ENCODE measurements around the gene QTRT2. TPM values are rescaled to one million over a fixed set of nuclear protein-coding genes. Genes with fewer than 3 reads are reported as not detected.
A peak's percentile ranks its signal among the peaks of the same experiment; 100 is the strongest.

Gene QTRT2
- total RNA-seq, 4 donors from 2014 or later: 3.3 to 7.1 (median 6.9) TPM

DNA sequence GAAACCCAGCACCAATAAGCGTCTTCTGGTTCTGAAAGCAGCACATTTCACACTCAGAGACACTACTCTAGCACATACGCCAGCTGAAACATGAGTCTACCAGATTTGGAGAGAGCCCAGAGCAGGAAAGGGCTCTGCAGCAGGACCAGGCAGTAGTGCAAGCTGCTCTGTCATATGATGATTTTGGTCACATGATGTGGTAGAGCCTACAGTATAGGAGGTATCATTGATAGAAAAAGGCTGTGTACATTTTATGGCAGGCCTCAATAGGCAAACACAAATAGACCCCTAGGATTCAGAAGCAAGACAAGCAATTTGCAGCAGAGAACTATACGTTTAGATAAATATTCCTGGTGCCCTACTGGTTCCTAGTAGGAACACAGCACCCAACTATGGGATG is 58.2 kb downstream of the QTRT2 start:
- Histone ChIP-seq H3K36me3 (no peaks in the 10 kb centered on the region), H3K27me3 (no peaks in the 10 kb centered on the region), H3K9me3 (no peaks in the 10 kb centered on the region), H3K4me3 (no peak overlapping the region), H3K27ac (no peak overlapping the region), H3K4me1 (no peaks in the 10 kb centered on the region)
- DNase-seq (no peak), ATAC-seq (no peak)
- TF ChIP-seq, protein P1, sequence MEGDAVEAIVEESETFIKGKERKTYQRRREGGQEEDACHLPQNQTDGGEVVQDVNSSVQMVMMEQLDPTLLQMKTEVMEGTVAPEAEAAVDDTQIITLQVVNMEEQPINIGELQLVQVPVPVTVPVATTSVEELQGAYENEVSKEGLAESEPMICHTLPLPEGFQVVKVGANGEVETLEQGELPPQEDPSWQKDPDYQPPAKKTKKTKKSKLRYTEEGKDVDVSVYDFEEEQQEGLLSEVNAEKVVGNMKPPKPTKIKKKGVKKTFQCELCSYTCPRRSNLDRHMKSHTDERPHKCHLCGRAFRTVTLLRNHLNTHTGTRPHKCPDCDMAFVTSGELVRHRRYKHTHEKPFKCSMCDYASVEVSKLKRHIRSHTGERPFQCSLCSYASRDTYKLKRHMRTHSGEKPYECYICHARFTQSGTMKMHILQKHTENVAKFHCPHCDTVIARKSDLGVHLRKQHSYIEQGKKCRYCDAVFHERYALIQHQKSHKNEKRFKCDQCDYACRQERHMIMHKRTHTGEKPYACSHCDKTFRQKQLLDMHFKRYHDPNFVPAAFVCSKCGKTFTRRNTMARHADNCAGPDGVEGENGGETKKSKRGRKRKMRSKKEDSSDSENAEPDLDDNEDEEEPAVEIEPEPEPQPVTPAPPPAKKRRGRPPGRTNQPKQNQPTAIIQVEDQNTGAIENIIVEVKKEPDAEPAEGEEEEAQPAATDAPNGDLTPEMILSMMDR (IDR thresholded peaks at IDR 0.05 in 4 of 5, conservative IDR thresholded peaks at IDR 0.05 in 1 of 5): no peak
- no peak for TF ChIP-seq POLR2A (IDR thresholded peaks at IDR 0.05)
- in situ Hi-C loops (cut with MboI; ENCODE audit: low sequenced_read_pairs in 4 of 4) (no loop called here), intact Hi-C loops (cut with DNase I; ENCODE audit: low total_unique reads) (no loop called here)

DNA sequence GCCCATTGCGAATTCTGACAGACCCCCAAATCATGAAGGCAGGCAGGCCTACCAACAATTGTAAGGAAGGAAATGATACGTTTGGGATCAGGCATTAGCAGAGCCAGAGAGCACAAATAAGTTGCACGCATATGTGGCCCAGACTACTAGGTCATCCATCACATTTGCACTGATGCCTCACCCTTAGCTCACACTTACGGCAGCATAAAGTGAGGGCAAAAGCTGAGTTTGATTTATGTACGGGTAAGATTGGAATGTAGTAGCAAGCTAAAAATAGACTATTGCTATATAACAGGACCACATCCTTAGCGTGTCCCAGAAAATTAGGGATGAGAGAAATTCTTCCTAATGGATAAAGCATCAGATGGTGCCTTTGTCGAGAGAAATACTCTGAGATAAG is 58.6 kb downstream of the QTRT2 start:
- no peaks in the 10 kb centered on the region for H3K4me1 ChIP-seq
- H3K4me3 ChIP-seq: no peak overlapping the region
- no peak for TF ChIP-seq POLR2A (IDR thresholded peaks at IDR 0.05)
- TF ChIP-seq, protein P1 (IDR thresholded peaks at IDR 0.05 in 4 of 5, conservative IDR thresholded peaks at IDR 0.05 in 1 of 5): no peak
- intact Hi-C loops (cut with DNase I; ENCODE audit: low total_unique reads): no loop called here
- DNase-seq (no peak), ATAC-seq (no peak)
- H3K27me3 ChIP-seq: no peaks in the 10 kb centered on the region
- H3K9me3 ChIP-seq: no peaks in the 10 kb centered on the region
- in situ Hi-C loops (cut with MboI; ENCODE audit: low sequenced_read_pairs in 4 of 4): no loop called here
- H3K36me3 ChIP-seq: no peaks in the 10 kb centered on the region
- H3K27ac ChIP-seq: no peak overlapping the region

DNA sequence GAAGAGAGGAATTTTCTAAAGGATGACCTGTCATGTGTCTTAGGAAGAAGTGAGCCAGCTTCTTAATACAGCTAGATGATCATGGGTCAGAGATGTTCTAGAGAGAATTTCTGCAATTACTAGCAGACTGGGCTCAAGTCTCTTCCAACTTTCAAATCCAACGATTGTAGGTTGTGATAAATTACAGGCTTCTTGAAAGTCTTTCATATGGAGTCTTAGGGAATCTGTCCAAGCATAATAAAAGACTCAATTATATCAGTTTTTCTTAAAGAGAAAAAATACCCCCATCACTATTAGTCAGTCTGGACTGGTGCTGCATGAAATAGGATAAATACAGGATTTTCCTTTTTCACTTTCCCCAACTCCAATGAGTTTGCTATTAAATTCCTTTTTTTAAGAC is 63.2 kb downstream of the QTRT2 start:
- H3K27ac ChIP-seq: no peak overlapping the region
- DNase-seq (no peak), ATAC-seq (no peak)
- H3K36me3 ChIP-seq: no peaks in the 10 kb centered on the region
- intact Hi-C loops (cut with DNase I; ENCODE audit: low total_unique reads): no loop called here
- in situ Hi-C loops (cut with MboI; ENCODE audit: low sequenced_read_pairs in 4 of 4): no loop called here
- no peaks in the 10 kb centered on the region for H3K27me3 ChIP-seq
- H3K4me1 ChIP-seq: no peaks in the 10 kb centered on the region
- TF ChIP-seq, protein P1 (IDR thresholded peaks at IDR 0.05 in 4 of 5, conservative IDR thresholded peaks at IDR 0.05 in 1 of 5): no peak
- TF ChIP-seq POLR2A (IDR thresholded peaks at IDR 0.05): no peak
- H3K9me3 ChIP-seq: no peaks in the 10 kb centered on the region
- H3K4me3 ChIP-seq: no peak overlapping the region

DNA sequence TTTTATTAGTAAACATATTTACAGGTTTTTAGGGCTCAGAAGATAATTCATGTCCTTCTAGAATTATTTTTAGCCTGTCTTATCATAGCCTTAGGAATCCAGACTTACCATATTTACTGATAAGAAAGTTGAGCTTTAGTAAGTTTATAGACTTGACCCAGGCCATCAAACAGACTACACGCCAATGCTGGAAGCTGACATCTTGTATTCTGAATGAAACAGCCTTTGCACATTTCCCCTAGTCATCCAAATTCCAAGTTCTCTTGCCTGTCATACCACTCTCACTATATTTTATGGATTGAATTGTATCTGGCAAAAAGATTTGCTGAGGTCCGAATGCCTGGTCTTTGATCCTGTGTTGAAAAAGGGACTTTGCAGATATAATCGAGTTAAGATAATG is 63.7 kb downstream of the QTRT2 start:
- no peak for DNase-seq
- Histone ChIP-seq H3K27ac (no peak overlapping the region), H3K4me1 (no peaks in the 10 kb centered on the region), H3K4me3 (no peak overlapping the region), H3K9me3 (no peaks in the 10 kb centered on the region), H3K27me3 (no peaks in the 10 kb centered on the region), H3K36me3 (no peaks in the 10 kb centered on the region)
- intact Hi-C loops (cut with DNase I; ENCODE audit: low total_unique reads): no loop called here
- in situ Hi-C loops (cut with MboI; ENCODE audit: low sequenced_read_pairs in 4 of 4): no loop called here
- TF ChIP-seq, protein P1 (IDR thresholded peaks at IDR 0.05 in 4 of 5, conservative IDR thresholded peaks at IDR 0.05 in 1 of 5): no peak
- TF ChIP-seq POLR2A (IDR thresholded peaks at IDR 0.05): no peak
- ATAC-seq: no peak

DNA sequence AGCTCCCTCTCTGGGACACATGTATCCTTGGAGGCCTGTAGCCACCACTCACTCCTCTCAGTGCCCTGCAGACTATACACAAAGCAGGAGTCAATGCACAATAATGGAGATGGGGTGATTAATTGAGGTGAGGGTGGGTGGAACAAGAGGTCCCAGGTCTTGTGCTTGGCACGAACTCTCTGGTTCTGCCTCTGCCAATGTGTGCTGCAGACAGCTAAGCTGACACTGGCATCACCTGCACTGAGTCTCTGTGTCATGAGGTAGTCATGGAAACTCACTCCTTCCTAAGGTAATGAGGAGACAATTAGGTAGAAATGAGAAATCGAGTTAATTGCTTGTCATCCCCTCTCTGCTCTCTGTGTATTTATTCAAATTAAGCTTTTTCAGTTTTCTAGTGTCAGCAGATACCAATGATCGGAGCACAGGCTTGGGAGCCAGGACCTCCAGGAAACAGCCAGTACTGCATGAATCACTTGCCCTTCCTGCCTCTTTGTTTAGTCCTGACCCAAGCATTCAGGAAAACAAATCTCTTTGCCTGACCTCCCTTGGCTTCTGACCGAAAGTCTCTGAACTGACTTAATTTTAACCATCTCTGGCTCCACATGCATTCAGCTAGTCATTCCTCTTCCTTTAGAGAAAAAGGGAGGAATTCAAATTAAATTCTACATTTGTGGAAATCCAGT is 65.6 kb downstream of the QTRT2 start:
- H3K27ac ChIP-seq: peak overlapping the region in 3 of 4 donors; percentile 51 to 71 (median 62)
- DNase-seq (no peak), ATAC-seq (peak; percentile 54 to 66)
- no peaks in the 10 kb centered on the region for H3K9me3 ChIP-seq
- TF ChIP-seq POLR2A (IDR thresholded peaks at IDR 0.05): no peak
- TF ChIP-seq, protein P1 (IDR thresholded peaks at IDR 0.05 in 4 of 5, conservative IDR thresholded peaks at IDR 0.05 in 1 of 5): no peak
- intact Hi-C loops (cut with DNase I; ENCODE audit: low total_unique reads): no loop called here
- no peaks in the 10 kb centered on the region for H3K27me3 ChIP-seq
- H3K4me1 ChIP-seq: no peaks in the 10 kb centered on the region
- in situ Hi-C loops (cut with MboI; ENCODE audit: low sequenced_read_pairs in 4 of 4): no loop called here
- no peaks in the 10 kb centered on the region for H3K36me3 ChIP-seq
- H3K4me3 ChIP-seq: no peak overlapping the region
